NCI-H510A treated with DMSO at 0.1 percent for 48 hours (cell line): Measurements from ENCODE around the gene SH3RF3.
A peak's percentile ranks its signal among the peaks of the same experiment; 100 is the strongest.

Experiments used
- DNase-seq: peaks from one replicate; lab custom pipeline; 2025; lab: John Stamatoyannopoulos, UW

The SH3RF3 gene

GRCh38 chr2:109313343-109313742 is 184.3 kb downstream of the SH3RF3 start:
- DNase-seq = no peak

- DNase-seq = peak; percentile 15
Measured at GRCh38 chr2:109316091-109316490, 187.1 kb downstream of the SH3RF3 start.

GRCh38 chr2:109317471-109318095 is 188.6 kb downstream of the SH3RF3 start:
- DNase-seq = no peak

- peak; percentile 49 for DNase-seq
Measured at GRCh38 chr2:109318150-109318948, 189.3 kb downstream of the SH3RF3 start.

- peak; percentile 51 for DNase-seq
Measured at GRCh38 chr2:109318949-109319342, 189.9 kb downstream of the SH3RF3 start.

GRCh38 chr2:109320195-109320922 is 191.4 kb downstream of the SH3RF3 start:
- DNase-seq = no peak

- no peak for DNase-seq
Measured at GRCh38 chr2:109321570-109321969, 192.6 kb downstream of the SH3RF3 start.

- DNase-seq = no peak
Measured at GRCh38 chr2:109322111-109322510, 193.1 kb downstream of the SH3RF3 start.

- DNase-seq = no peak
Measured at GRCh38 chr2:109322641-109323040, 193.6 kb downstream of the SH3RF3 start.

- no peak for DNase-seq
Measured at GRCh38 chr2:109324861-109325260, 195.9 kb downstream of the SH3RF3 start.

- DNase-seq = no peak
Measured at GRCh38 chr2:109325570-109325969, 196.6 kb downstream of the SH3RF3 start.

- DNase-seq = no peak
Measured at GRCh38 chr2:109326306-109326705, 197.3 kb downstream of the SH3RF3 start.

GRCh38 chr2:109330056-109330455 is 201.1 kb downstream of the SH3RF3 start:
- DNase-seq = no peak

- no peak for DNase-seq
Measured at GRCh38 chr2:109331081-109331480, 202.1 kb downstream of the SH3RF3 start.

GRCh38 chr2:109331896-109332848 is 203.2 kb downstream of the SH3RF3 start:
- peak; percentile 46 for DNase-seq

GRCh38 chr2:109332880-109333279 is 203.9 kb downstream of the SH3RF3 start:
- DNase-seq = no peak

- no peak for DNase-seq
Measured at GRCh38 chr2:109333414-109334210, 204.6 kb downstream of the SH3RF3 start.

GRCh38 chr2:109335631-109336176 is 206.7 kb downstream of the SH3RF3 start:
- no peak for DNase-seq

GRCh38 chr2:109336296-109336695 is 207.3 kb downstream of the SH3RF3 start:
- DNase-seq = no peak

GRCh38 chr2:109337221-109337620 is 208.2 kb downstream of the SH3RF3 start:
- no peak for DNase-seq
